HFFc6 (cell line): Measurements from ENCODE around the gene REEP6. TPM values are rescaled to one million over a fixed set of nuclear protein-coding genes. Genes with fewer than 3 reads are reported as not detected.
A peak's percentile ranks its signal among the peaks of the same experiment; 100 is the strongest.

Experiments
- DNase-seq: peaks from one replicate; pipeline ENCODE4 v3.0.0-alpha.2; 2018
- H3K27ac Mint-ChIP-seq: 2 replicates; pipeline ENCODE4 v1.8.0; 2020; ENCODE audit warnings: mild to moderate bottlenecking, mixed read lengths
- H3K27me3 Mint-ChIP-seq: 2 replicates; pipeline ENCODE4 v1.8.0; 2021; ENCODE audit warnings: mild to moderate bottlenecking, moderate library complexity, mixed read lengths; ENCODE audit not compliant: insufficient read depth
- H3K36me3 Mint-ChIP-seq: 2 replicates; pipeline ENCODE4 v1.8.0; 2021; ENCODE audit warnings: low read depth, mixed read lengths
- H3K4me1 Mint-ChIP-seq: 2 replicates; pipeline ENCODE4 v1.8.0; 2020; ENCODE audit warnings: low read depth, mixed read lengths
- H3K4me3 Mint-ChIP-seq: 2 replicates; pipeline ENCODE4 v1.8.0; 2020; ENCODE audit warnings: mild to moderate bottlenecking, moderate library complexity, mixed read lengths
- H3K9me3 Mint-ChIP-seq: 2 replicates; pipeline ENCODE4 v1.8.0; 2020; ENCODE audit warnings: mild to moderate bottlenecking, mixed read lengths
- total RNA-seq, 6 experiments: library from RNA; stranded (reverse); fragmentation: NEBNext Ultra II Directional; extraction: Animal tissue kit (Norgen Biotek cat#: 25700); gene quantifications; 2 replicates in 1 of 6; 3 replicates in 5 of 6; pipeline ENCODE4 v1.2.3, GENCODE V29; 2021
- TF ChIP-seq, protein P1 (sequence below): fragments of 200-600 bp; sonication (generic); IDR thresholded peaks from 2 replicates; pipeline ENCODE4 v1.5.0; 2021; ENCODE audit warnings: antibody characterized with exemption, mild to moderate bottlenecking

Gene REEP6
- total RNA-seq, 6 experiments from 2014 or later = 1.7 to 4.6 (median 2.1) TPM

- no peaks in the 10 kb centered on the region for H3K36me3 Mint-ChIP-seq
- H3K4me1 Mint-ChIP-seq = no peaks in the 10 kb centered on the region
- DNase-seq = no peak
Observed at GRCh38 chr19:1459479-1459878, 31.5 kb upstream of the REEP6 start.

GRCh38 chr19:1460033-1460995 is 30.7 kb upstream of the REEP6 start:
- no peaks in the 10 kb centered on the region for H3K9me3 Mint-ChIP-seq
- no peaks in the 10 kb centered on the region for H3K36me3 Mint-ChIP-seq
- TF ChIP-seq, protein P1, sequence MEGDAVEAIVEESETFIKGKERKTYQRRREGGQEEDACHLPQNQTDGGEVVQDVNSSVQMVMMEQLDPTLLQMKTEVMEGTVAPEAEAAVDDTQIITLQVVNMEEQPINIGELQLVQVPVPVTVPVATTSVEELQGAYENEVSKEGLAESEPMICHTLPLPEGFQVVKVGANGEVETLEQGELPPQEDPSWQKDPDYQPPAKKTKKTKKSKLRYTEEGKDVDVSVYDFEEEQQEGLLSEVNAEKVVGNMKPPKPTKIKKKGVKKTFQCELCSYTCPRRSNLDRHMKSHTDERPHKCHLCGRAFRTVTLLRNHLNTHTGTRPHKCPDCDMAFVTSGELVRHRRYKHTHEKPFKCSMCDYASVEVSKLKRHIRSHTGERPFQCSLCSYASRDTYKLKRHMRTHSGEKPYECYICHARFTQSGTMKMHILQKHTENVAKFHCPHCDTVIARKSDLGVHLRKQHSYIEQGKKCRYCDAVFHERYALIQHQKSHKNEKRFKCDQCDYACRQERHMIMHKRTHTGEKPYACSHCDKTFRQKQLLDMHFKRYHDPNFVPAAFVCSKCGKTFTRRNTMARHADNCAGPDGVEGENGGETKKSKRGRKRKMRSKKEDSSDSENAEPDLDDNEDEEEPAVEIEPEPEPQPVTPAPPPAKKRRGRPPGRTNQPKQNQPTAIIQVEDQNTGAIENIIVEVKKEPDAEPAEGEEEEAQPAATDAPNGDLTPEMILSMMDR = no peak
- no peak for DNase-seq
- H3K27ac Mint-ChIP-seq = no peak overlapping the region
- H3K27me3 Mint-ChIP-seq = peaks cover 4% of the 10 kb centered on the region
- H3K4me1 Mint-ChIP-seq = no peaks in the 10 kb centered on the region
- no peak overlapping the region for H3K4me3 Mint-ChIP-seq

More at GRCh38 chr19:1459479-1459878, 31.5 kb upstream of the REEP6 start:
- H3K27ac Mint-ChIP-seq = no peak overlapping the region
- TF ChIP-seq, protein P1 = no peak
- no peak overlapping the region for H3K4me3 Mint-ChIP-seq
- H3K27me3 Mint-ChIP-seq = peaks cover 4% of the 10 kb centered on the region
- H3K9me3 Mint-ChIP-seq = no peaks in the 10 kb centered on the region

- no peaks in the 10 kb centered on the region for H3K9me3 Mint-ChIP-seq
- H3K27ac Mint-ChIP-seq = no peak overlapping the region
- TF ChIP-seq, protein P1 = no peak
- no peaks in the 10 kb centered on the region for H3K4me1 Mint-ChIP-seq
- no peak overlapping the region for H3K4me3 Mint-ChIP-seq
- DNase-seq = no peak
- no peaks in the 10 kb centered on the region for H3K36me3 Mint-ChIP-seq
- H3K27me3 Mint-ChIP-seq = peaks cover 1% of the 10 kb centered on the region
Observed at GRCh38 chr19:1461862-1462261, 29.1 kb upstream of the REEP6 start.

DNA sequence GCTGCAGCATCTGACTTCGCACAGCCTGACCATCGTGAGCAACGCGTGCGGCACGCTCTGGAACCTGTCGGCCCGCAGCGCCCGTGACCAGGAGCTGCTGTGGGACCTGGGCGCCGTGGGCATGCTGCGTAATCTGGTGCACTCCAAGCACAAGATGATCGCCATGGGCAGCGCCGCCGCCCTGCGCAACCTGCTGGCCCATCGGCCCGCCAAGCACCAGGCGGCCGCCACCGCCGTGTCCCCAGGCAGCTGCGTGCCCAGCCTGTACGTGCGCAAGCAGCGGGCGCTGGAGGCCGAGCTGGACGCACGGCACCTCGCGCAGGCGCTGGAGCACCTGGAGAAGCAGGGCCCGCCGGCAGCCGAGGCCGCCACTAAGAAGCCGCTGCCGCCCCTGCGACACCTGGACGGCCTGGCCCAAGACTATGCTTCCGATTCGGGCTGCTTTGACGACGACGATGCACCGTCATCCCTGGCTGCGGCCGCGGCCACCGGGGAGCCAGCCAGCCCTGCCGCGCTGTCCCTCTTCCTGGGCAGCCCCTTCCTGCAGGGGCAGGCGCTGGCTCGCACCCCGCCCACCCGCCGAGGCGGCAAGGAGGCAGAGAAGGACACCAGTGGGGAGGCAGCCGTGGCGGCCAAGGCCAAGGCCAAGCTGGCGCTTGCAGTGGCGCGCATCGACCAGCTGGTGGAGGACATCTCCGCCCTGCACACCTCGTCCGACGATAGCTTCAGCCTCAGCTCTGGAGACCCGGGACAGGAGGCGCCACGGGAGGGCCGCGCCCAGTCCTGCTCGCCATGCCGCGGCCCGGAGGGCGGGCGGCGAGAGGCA is 25.6 kb upstream of the REEP6 start:
- no peaks in the 10 kb centered on the region for H3K36me3 Mint-ChIP-seq
- TF ChIP-seq, protein P1 = peak; percentile 49
- no peak overlapping the region for H3K4me3 Mint-ChIP-seq
- no peaks in the 10 kb centered on the region for H3K4me1 Mint-ChIP-seq
- no peaks in the 10 kb centered on the region for H3K9me3 Mint-ChIP-seq
- DNase-seq = no peak
- H3K27ac Mint-ChIP-seq = no peak overlapping the region
- peaks cover 5% of the 10 kb centered on the region; the same call in 1 of the 2 replicates for H3K27me3 Mint-ChIP-seq

- Mint-ChIP-seq H3K27ac (no peak overlapping the region), H3K9me3 (no peaks in the 10 kb centered on the region), H3K4me1 (no peaks in the 10 kb centered on the region), H3K27me3 (peaks cover 5% of the 10 kb centered on the region), H3K36me3 (no peaks in the 10 kb centered on the region), H3K4me3 (no peak overlapping the region)
- DNase-seq = no peak
- TF ChIP-seq, protein P1 = no peak
Observed at GRCh38 chr19:1466018-1466460, 24.9 kb upstream of the REEP6 start.
